Thoracic aorta (tissue), 2 donors: ENCODE results near the gene MKLN1. TPM values are rescaled to one million over a fixed set of nuclear protein-coding genes. Genes with fewer than 3 reads are reported as not detected.

ENCODE experiments used
- ATAC-seq: fragments of 150-250 bp; one replicate; pipeline ENCODE4 v1.8.0; 2017; ENCODE audit warnings: low read depth; ENCODE audit not compliant: insufficient number of reproducible peaks, low FRiP score
- DNase-seq: peaks from one replicate; pipeline ENCODE4 v3.0.0-alpha.2; 2020; ENCODE audit warnings: low spot score
- H3K27ac ChIP-seq, 2 donors: fragments of 200-600 bp; sonication (generic); 1 replicate in 1 of 2; 2 replicates in 1 of 2; pipeline ENCODE4 v1.5.1; 2016; ENCODE audit warnings: mild to moderate bottlenecking in 2 of 2, moderate library complexity in 2 of 2
- H3K27me3 ChIP-seq: fragments of 200-600 bp; sonication (generic); replicated peaks from 2 replicates; pipeline ENCODE4 v1.6.0; 2016; ENCODE audit warnings: mild to moderate bottlenecking; ENCODE audit not compliant: insufficient read depth
- H3K36me3 ChIP-seq: fragments of 200-600 bp; sonication (generic); one replicate; pipeline ENCODE4 v1.5.1; 2016
- H3K4me1 ChIP-seq, 2 donors: fragments of 200-600 bp; sonication (generic); 1 replicate in 1 of 2; 2 replicates in 1 of 2; pipeline versions ENCODE4 v1.5.1 to v1.6.0; 2016; ENCODE audit warnings: low read depth in 2 of 2, mild to moderate bottlenecking in 1 of 2; ENCODE audit not compliant: control insufficient read depth in 1 of 2
- H3K4me3 ChIP-seq: fragments of 200-600 bp; sonication (generic); 2 replicates; pipeline ENCODE4 v1.5.1; 2016; ENCODE audit warnings: mild to moderate bottlenecking
- H3K9me3 ChIP-seq: fragments of 200-600 bp; sonication (generic); 2 replicates; pipeline ENCODE4 v1.5.1; 2016
- CTCF ChIP-seq: fragments of 200-600 bp; sonication (generic); IDR thresholded peaks from one replicate; pipeline ENCODE4 v1.5.1; 2019; ENCODE audit warnings: antibody characterized with exemption
- total RNA-seq, 2 donors: library from RNA; depleted of rRNA; stranded (reverse); fragments of >200 nt; gene quantifications; one replicate each; pipeline versions ENCODE4 v1.1.0 to v1.2.3, GENCODE V29; 2016

The MKLN1 gene
- total RNA-seq, 2 donors from 2014 or later: 56.7 to 82.4 TPM

GRCh38 chr7:131431756-131432155, 104.1 kb downstream of the MKLN1 start:
- Histone ChIP-seq H3K27me3 (no peaks in the 10 kb centered on the region), H3K4me1 (peaks cover 0 to 5% of the 10 kb centered on the region in 2 donors), H3K4me3 (no peak overlapping the region), H3K36me3 (peaks cover 10% of the 10 kb centered on the region), H3K9me3 (no peaks in the 10 kb centered on the region), H3K27ac (no peak overlapping the region)
- ATAC-seq (no peak), DNase-seq (no peak)
- TF ChIP-seq CTCF: no peak

GRCh38 chr7:131436384-131436783, 108.7 kb downstream of the MKLN1 start:
- Histone ChIP-seq H3K4me3 (no peak overlapping the region), H3K27me3 (no peaks in the 10 kb centered on the region), H3K9me3 (no peaks in the 10 kb centered on the region), H3K4me1 (no peaks in the 10 kb centered on the region), H3K36me3 (peaks cover 4% of the 10 kb centered on the region), H3K27ac (no peak overlapping the region)
- DNase-seq: no peak
- no peak for ATAC-seq
- TF ChIP-seq CTCF: no peak

GRCh38 chr7:131438969-131439368, 111.3 kb downstream of the MKLN1 start:
- Histone ChIP-seq H3K9me3 (no peaks in the 10 kb centered on the region), H3K4me3 (no peak overlapping the region), H3K36me3 (peaks cover 7% of the 10 kb centered on the region), H3K4me1 (no peaks in the 10 kb centered on the region), H3K27me3 (no peaks in the 10 kb centered on the region), H3K27ac (no peak overlapping the region)
- ATAC-seq: no peak
- DNase-seq: no peak
- no peak for TF ChIP-seq CTCF

- peaks cover 10% of the 10 kb centered on the region for H3K36me3 ChIP-seq
- no peak for ATAC-seq
- TF ChIP-seq CTCF: no peak
These were observed 115.8 kb downstream of the MKLN1 start for GRCh38 chr7:131443496-131443895.

GRCh38 chr7:131444683-131445082, 117.0 kb downstream of the MKLN1 start:
- no peak overlapping the region for H3K27ac ChIP-seq
- ATAC-seq: no peak
- H3K4me1 ChIP-seq: no peaks in the 10 kb centered on the region
- DNase-seq: no peak
- H3K9me3 ChIP-seq: no peaks in the 10 kb centered on the region
- no peak overlapping the region for H3K4me3 ChIP-seq
- peaks cover 10% of the 10 kb centered on the region for H3K36me3 ChIP-seq
- H3K27me3 ChIP-seq: no peaks in the 10 kb centered on the region
- no peak for TF ChIP-seq CTCF

More at GRCh38 chr7:131443496-131443895, 115.8 kb downstream of the MKLN1 start:
- no peaks in the 10 kb centered on the region for H3K4me1 ChIP-seq
- no peaks in the 10 kb centered on the region for H3K27me3 ChIP-seq
- H3K27ac ChIP-seq: no peak overlapping the region
- H3K4me3 ChIP-seq: no peak overlapping the region
- no peaks in the 10 kb centered on the region for H3K9me3 ChIP-seq
- DNase-seq: no peak
